Skeletal muscle tissue (tissue), 5 donors: ENCODE results near the gene TMBIM1. TPM values are rescaled to one million over a fixed set of nuclear protein-coding genes. Genes with fewer than 3 reads are reported as not detected.

Experiments used
- H3K27ac ChIP-seq: one replicate; pipeline ENCODE4 v1.7.0; 2013; ENCODE audit warnings: mild to moderate bottlenecking, low read depth, low read length, inconsistent platforms
- H3K27me3 ChIP-seq, 3 donors: one replicate each; pipeline ENCODE4 v1.7.0; 2013; ENCODE audit warnings: low read length in 3 of 3; ENCODE audit not compliant: control insufficient read depth in 3 of 3, insufficient read depth in 3 of 3
- H3K36me3 ChIP-seq, 3 donors: one replicate each; pipeline ENCODE4 v1.7.0; 2013; ENCODE audit warnings: low read length in 3 of 3; ENCODE audit not compliant: control insufficient read depth in 3 of 3, insufficient read depth in 3 of 3
- H3K4me1 ChIP-seq, 3 donors: one replicate each; pipeline ENCODE4 v1.7.0; 2013; ENCODE audit warnings: low read length in 3 of 3, mild to moderate bottlenecking in 3 of 3; ENCODE audit not compliant: control insufficient read depth in 3 of 3, insufficient read depth in 3 of 3
- H3K4me3 ChIP-seq, 3 donors: one replicate each; pipeline ENCODE4 v1.7.0; 2013; ENCODE audit warnings: low read length in 3 of 3
- H3K9ac ChIP-seq, 3 donors: one replicate each; pipeline ENCODE4 v1.7.0; 2013; ENCODE audit warnings: low read length in 3 of 3, mild to moderate bottlenecking in 3 of 3, moderate library complexity in 2 of 3, low read depth in 1 of 3
- H3K9me3 ChIP-seq, 3 donors: one replicate each; pipeline ENCODE4 v1.7.0; 2013; ENCODE audit warnings: low read length in 3 of 3; ENCODE audit not compliant: control insufficient read depth in 3 of 3
- small RNA-seq: library from RNA; depleted of rRNA; stranded (forward); fragments of <200 nt; gene quantifications from one replicate; pipeline ENCODE3, GENCODE V24; 2014
- total RNA-seq: library from RNA; depleted of rRNA; stranded (reverse); fragments of >200 nt; gene quantifications from one replicate; pipeline ENCODE4 v1.2.3, GENCODE V29; 2014
- donor health status: Osteomylitis.

The TMBIM1 gene
- total RNA-seq, 1 donor from 2014 or later: 109 TPM

DNA sequence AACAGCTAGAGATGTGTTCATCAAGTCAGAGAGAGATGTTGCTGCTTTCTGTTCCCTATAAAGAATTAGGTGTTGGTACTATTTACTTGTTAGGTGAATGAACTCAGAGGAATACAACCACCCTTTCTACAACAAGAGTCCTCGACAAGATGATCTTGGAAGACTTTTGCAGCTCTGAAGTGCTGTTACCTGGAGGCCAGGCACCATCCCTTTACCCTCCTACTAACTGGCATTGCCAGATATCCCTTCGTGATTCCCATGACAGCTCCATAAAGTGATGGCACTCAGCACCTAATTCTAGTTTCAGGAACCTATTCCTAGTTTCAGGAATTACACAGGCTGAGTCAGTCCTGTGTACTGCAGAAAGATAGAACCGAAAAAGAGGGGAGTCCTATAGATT, 65.4 kb downstream of the TMBIM1 start:
- peaks cover 21 to 49% (median 33%) of the 10 kb centered on the region in 3 donors for H3K4me1 ChIP-seq

More for the DNA sequence above, 65.4 kb downstream of the TMBIM1 start:
- Histone ChIP-seq H3K36me3 (peaks cover 19 to 42% (median 41%) of the 10 kb centered on the region in 3 donors), H3K27me3 (no peaks in the 10 kb centered on the region), H3K4me3 (no peak overlapping the region), H3K9me3 (no peaks in the 10 kb centered on the region), H3K27ac (no peak overlapping the region), H3K9ac (no peak overlapping the region)

Small RNA genes within 50 kb of the gene (small RNA-seq; reads per million reads assigned to genes)
- not detected for gene MIR6810

Other genes starting within 250 kb of the TMBIM1 start
- not detected for gene RUFY4, start 223.2 kb downstream of the TMBIM1 start, total RNA-seq
- under 0.01 TPM for gene CXCR2, start 166.5 kb downstream of the TMBIM1 start, total RNA-seq
- 0.52 TPM for gene CXCR1, start 125.5 kb downstream of the TMBIM1 start, total RNA-seq
- 172 TPM for gene ARPC2, start 75.3 kb downstream of the TMBIM1 start, total RNA-seq
- 1.0 TPM for gene GPBAR1, start 31.5 kb downstream of the TMBIM1 start, total RNA-seq
- gene AAMP, start 22.4 kb downstream of the TMBIM1 start, total RNA-seq: 121 TPM
- gene PNKD, start 22.0 kb downstream of the TMBIM1 start, total RNA-seq: 39.1 TPM
- gene CATIP, start 64.4 kb upstream of the TMBIM1 start, total RNA-seq: not detected
- gene SLC11A1, start 89.8 kb upstream of the TMBIM1 start, total RNA-seq: 1.0 TPM
- gene CTDSP1, start 107.4 kb upstream of the TMBIM1 start, total RNA-seq: 44.4 TPM
- gene VIL1, start 126.6 kb upstream of the TMBIM1 start, total RNA-seq: not detected